Prostate gland (tissue), 2 donors: ENCODE measurements around the gene SFT2D3. TPM values are rescaled to one million over a fixed set of nuclear protein-coding genes. Genes with fewer than 3 reads are reported as not detected.

Experiments used
- DNase-seq: peaks from one replicate; pipeline ENCODE4 v3.0.0-alpha.2; 2019; ENCODE audit warnings: low spot score
- H3K27ac ChIP-seq, 2 donors: fragments of 200-600 bp; sonication (generic); 2 replicates each; pipeline ENCODE4 v1.5.1; 2017 to 2019
- H3K27me3 ChIP-seq: fragments of 200-600 bp; sonication (generic); replicated peaks from 2 replicates; pipeline ENCODE4 v1.5.1; 2019; ENCODE audit not compliant: insufficient read depth
- H3K36me3 ChIP-seq, 2 donors: fragments of 200-600 bp; sonication (generic); 1 replicate in 1 of 2; 2 replicates in 1 of 2; pipeline versions ENCODE4 v1.5.1 to v1.8.1; 2017 to 2019
- H3K4me1 ChIP-seq: fragments of 200-600 bp; sonication (generic); replicated peaks from 2 replicates; pipeline ENCODE4 v1.5.1; 2019
- H3K4me3 ChIP-seq, 2 donors: fragments of 200-600 bp; sonication (generic); 2 replicates each; pipeline ENCODE4 v1.5.1; 2017 to 2019
- H3K9me3 ChIP-seq: fragments of 200-600 bp; sonication (generic); 2 replicates; pipeline ENCODE4 v1.5.1; 2017
- CTCF ChIP-seq, 4 experiments: fragments of 200-600 bp in 2 of 4; fragments of 450-650 bp in 2 of 4; sonication (generic) in 2 of 4; IDR thresholded peaks; 1 replicate in 3 of 4; 2 replicates in 1 of 4; pipeline ENCODE4 v1.5.1; 2016 to 2019; ENCODE audit warnings: antibody characterized with exemption in 4 of 4, mild to moderate bottlenecking in 2 of 4, moderate library complexity in 2 of 4
- POLR2A ChIP-seq: fragments of 450-650 bp; IDR thresholded peaks from one replicate; pipeline ENCODE4 v1.6.1; 2016; ENCODE audit warnings: antibody characterized with exemption, mild to moderate bottlenecking
- POLR2AphosphoS5 ChIP-seq: sonication (generic); formaldehyde crosslinking; IDR thresholded peaks from one replicate; pipeline ENCODE4 v1.6.1; 2017; ENCODE audit warnings: antibody characterized with exemption
- WGBS: methylation state at CpG from one replicate; pipeline ENCODE4 v1.1.5; 2018; 5-methylcytosine and 5-hydroxymethylcytosine counted together
- intact Hi-C: fragments of 100-400 bp; cut with DNase I; formaldehyde crosslinking; loops from one replicate; pipeline ENCODE4 v1.14.2; 2022
- total RNA-seq, 2 donors: library from RNA; depleted of rRNA; stranded (reverse); fragments of >200 nt; gene quantifications; one replicate each; pipeline ENCODE4 v1.1.0, GENCODE V29; 2016

SFT2D3 gene
- total RNA-seq, 2 donors from 2014 or later = 14.8 to 22.2 TPM

DNA sequence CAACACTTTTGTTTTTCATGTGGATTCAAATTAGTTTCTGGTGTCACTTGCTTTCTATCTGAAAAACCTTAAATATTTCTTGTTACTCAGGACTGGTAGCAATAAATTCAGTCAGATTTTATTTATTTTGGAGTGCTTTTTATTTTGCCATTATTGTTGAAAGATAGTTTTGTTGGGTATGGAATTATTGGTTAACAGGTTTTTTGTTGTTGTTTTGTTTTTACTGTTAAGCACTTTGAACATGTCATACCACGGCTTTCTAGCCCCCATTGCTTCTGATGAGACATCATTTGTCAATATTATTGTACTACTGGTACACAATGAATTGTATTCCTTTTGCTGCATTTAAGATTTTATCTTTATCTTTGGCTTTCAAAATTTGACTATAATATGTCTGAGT lies 12.9 kb upstream of the SFT2D3 start:
- no peaks in the 10 kb centered on the region for H3K9me3 ChIP-seq
- no peaks in the 10 kb centered on the region for H3K27me3 ChIP-seq
- intact Hi-C loops = no loop called here
- H3K4me1 ChIP-seq = no peaks in the 10 kb centered on the region
- no peak overlapping the region for H3K27ac ChIP-seq
- H3K4me3 ChIP-seq = no peak overlapping the region
- 57% methylated on average over 1 of the region's 1 CpG for WGBS
- no peak for TF ChIP-seq CTCF (IDR thresholded peaks at IDR 0.05)
- no peak for TF ChIP-seq POLR2A
- TF ChIP-seq POLR2AphosphoS5 = no peak
- H3K36me3 ChIP-seq = no peaks in the 10 kb centered on the region
- DNase-seq = no peak

DNA sequence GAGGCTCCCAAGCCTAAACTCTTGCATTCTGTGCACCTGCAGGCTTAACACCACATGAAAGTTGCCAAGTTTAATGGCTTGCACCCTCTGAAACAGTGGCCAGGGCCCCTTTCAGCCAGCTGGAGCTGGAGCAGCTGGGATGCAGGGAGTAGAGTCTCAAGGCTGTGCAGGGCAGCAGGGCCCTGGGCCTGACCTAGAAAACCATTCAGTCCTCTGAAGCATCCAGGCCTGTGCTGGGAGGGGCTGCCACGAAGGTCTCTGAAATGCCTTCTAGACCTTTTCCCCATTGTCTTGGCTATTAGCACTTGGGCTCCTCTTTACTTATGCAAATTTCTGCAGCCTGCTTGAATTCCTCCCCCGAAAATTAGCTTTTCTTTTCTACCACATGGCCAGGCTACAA lies 10.6 kb upstream of the SFT2D3 start:
- H3K4me1 ChIP-seq = no peaks in the 10 kb centered on the region
- WGBS = 86% methylated on average over 2 of the region's 2 CpGs
- no peak overlapping the region for H3K27ac ChIP-seq
- no peaks in the 10 kb centered on the region for H3K36me3 ChIP-seq
- intact Hi-C loops = no loop called here
- H3K9me3 ChIP-seq = no peaks in the 10 kb centered on the region
- no peak for DNase-seq
- peaks cover under 1% of the 10 kb centered on the region for H3K27me3 ChIP-seq
- no peak for TF ChIP-seq POLR2AphosphoS5
- H3K4me3 ChIP-seq = no peak overlapping the region

GRCh38 chr2:127694986-127695385 lies 6.3 kb upstream of the SFT2D3 start:
- WGBS = 86% methylated on average over 9 of the region's 9 CpGs
- intact Hi-C loops = loop anchor here (2.0 to 5.0 kb wide), 2 partner anchors 44 to 188 kb away; no protein-coding TSS in a partner anchor
- DNase-seq = no peak
- Histone ChIP-seq H3K9me3 (no peaks in the 10 kb centered on the region), H3K4me1 (no peaks in the 10 kb centered on the region), H3K27me3 (peaks cover 1% of the 10 kb centered on the region), H3K36me3 (no peaks in the 10 kb centered on the region), H3K4me3 (no peak overlapping the region), H3K27ac (no peak overlapping the region)
- TF ChIP-seq POLR2A (no peak), CTCF (IDR thresholded peaks at IDR 0.05) (no peak), POLR2AphosphoS5 (no peak)

DNA sequence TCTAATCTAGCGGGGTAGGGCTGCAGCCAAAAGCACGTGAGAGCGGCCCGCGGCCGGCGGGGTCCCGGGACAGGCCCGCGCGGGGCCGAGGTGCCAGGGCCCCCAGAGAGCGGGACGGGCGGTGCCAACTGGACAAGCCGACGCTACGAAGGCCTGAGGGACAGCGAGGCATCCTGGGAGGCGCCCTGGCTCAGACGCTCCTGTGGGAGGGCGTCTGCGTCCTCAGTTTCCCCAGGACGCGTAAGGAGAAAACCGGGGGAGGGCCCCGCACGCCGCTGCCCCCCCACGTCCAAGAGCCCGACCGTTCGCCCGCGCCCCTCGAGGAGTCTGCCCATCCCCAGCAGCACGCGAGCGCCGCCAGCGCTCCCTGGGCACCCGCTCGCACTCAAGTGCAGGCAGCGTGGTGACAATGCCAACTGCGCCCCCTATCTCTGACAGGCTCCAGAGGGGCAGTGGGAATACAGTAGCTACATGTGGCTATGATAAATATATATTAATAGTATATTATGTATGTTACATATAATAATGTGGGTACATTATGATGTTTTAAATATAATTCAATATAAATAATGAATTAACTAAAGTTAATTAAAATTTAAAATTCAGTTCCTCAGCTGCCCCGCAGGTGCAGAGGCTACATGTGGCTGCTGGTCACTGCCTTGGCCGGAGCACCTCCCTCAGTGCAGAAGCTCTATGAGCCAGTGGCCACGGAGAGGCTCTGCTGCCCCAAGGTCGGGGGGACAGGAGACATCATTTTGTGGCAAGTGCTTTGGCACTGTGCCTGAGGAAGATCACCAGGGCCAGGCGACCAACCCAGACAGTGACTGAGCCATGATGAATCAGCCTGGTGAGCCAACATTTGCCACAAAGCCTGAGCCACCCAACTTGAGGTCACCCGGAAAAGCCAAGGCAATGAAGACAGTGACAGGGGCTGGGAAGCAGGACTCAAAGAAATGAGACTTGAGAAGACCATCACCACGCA lies 5.5 kb upstream of the SFT2D3 start:
- H3K4me1 ChIP-seq = no peaks in the 10 kb centered on the region
- no peaks in the 10 kb centered on the region for H3K36me3 ChIP-seq
- intact Hi-C loops = loop anchor here (2.0 to 5.0 kb wide), 2 partner anchors 45 to 188 kb away; no protein-coding TSS in a partner anchor
- H3K4me3 ChIP-seq = peak overlapping the region; percentile 16 to 20
- no peak for TF ChIP-seq POLR2A
- TF ChIP-seq POLR2AphosphoS5 = no peak
- peak; percentile 15 to 49 (median 38) for TF ChIP-seq CTCF (IDR thresholded peaks at IDR 0.05)
- WGBS = 49% methylated on average over 51 of the region's 52 CpGs
- no peak overlapping the region for H3K27ac ChIP-seq
- no peaks in the 10 kb centered on the region for H3K9me3 ChIP-seq
- H3K27me3 ChIP-seq = peaks cover 1% of the 10 kb centered on the region
- peak; percentile 37 for DNase-seq

DNA sequence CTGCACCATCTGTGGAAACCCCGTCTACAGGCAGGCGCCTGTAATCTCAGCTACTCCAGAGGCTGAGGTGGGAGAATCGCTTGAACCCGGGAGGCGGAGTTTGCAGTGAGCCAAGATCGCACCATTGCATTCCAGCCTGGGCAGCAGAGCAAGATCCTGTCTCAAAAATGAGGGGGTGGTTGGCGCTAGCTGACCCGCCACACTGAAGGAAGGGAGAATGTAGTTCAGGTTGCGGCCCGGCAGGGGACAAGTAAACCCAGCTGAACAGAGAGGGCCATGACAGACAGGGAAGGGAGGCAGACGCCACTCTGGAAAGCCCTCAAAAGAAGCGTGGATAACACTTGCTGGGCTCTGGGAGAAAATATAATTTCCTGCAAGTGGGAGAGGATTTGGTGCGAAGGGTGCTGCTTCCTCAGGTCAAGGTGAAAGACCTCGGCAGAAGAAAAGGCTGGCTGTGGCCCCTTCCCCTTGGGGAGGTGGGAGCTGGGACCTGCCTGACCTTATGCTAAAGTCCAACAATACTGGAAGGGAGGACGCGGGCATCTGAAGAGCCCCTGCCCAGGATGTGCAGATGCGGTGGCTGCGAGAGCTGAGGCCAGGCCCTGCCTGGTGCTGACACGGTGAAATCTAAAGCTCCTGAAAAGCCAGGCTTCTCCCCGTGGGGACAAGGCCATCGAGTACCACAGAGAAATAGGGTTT lies 3.7 kb upstream of the SFT2D3 start:
- intact Hi-C loops = loop anchor here (5.0 kb wide), 1 partner anchor 190 kb away; no protein-coding TSS in a partner anchor
- Histone ChIP-seq H3K4me1 (peaks cover 5% of the 10 kb centered on the region), H3K36me3 (no peaks in the 10 kb centered on the region), H3K27ac (no peak overlapping the region), H3K27me3 (peaks cover 1% of the 10 kb centered on the region), H3K4me3 (no peak overlapping the region), H3K9me3 (no peaks in the 10 kb centered on the region)
- WGBS = 92% methylated on average over 21 of the region's 21 CpGs
- TF ChIP-seq CTCF (IDR thresholded peaks at IDR 0.05) (no peak), POLR2A (no peak), POLR2AphosphoS5 (no peak)
- DNase-seq = no peak
